H1 (cell line): ENCODE results near the gene CUL1. TPM values are rescaled to one million over a fixed set of nuclear protein-coding genes. Genes with fewer than 3 reads are reported as not detected.

Experiments used
- CTCF ChIA-PET: fragments of 300-600 bp; sonication (Branson Sonifier 250); formaldehyde crosslinking; loops from one replicate; lab custom pipeline; 2021; ENCODE audit not compliant: partially characterized antibody; lab: Charles Lee
- POLR2A ChIA-PET: fragments of 300-600 bp; sonication (Branson Sonifier 250); formaldehyde crosslinking; loops from one replicate; lab custom pipeline; 2021; ENCODE audit warnings: inconsistent platforms; ENCODE audit not compliant: partially characterized antibody; lab: Charles Lee
- DNase-seq, 2 experiments: peaks; one replicate each; pipeline versions ENCODE4 v3.0.0 to v3.0.0-alpha.2; 2010 to 2022; ENCODE audit warnings: low spot score in 2 of 2, low read depth in 1 of 2, mixed read lengths in 1 of 2
- FAIRE-seq: peaks from 2 replicates; lab custom pipeline; 2011; peaks lifted over from hg19 to GRCh38; lab: Jason Lieb, UNC
- H2AFZ ChIP-seq: 2 replicates; pipeline ENCODE4 v1.8.1; 2012; ENCODE audit warnings: low read length, inconsistent platforms
- H2AK5ac ChIP-seq: 2 replicates; pipeline ENCODE4 v1.6.1; 2013; ENCODE audit warnings: low read depth, low read length
- H2BK120ac ChIP-seq: replicated peaks from 2 replicates; pipeline ENCODE3; 2013; ENCODE audit warnings: low read depth, low read length, inconsistent platforms
- H2BK12ac ChIP-seq: 2 replicates; pipeline ENCODE4 v1.6.1; 2013; ENCODE audit warnings: low read depth, low read length
- H2BK15ac ChIP-seq: 2 replicates; pipeline ENCODE4 v1.6.1; 2013; ENCODE audit warnings: low read length
- H2BK20ac ChIP-seq: 2 replicates; pipeline ENCODE4 v1.6.1; 2013; ENCODE audit warnings: low read length
- H2BK5ac ChIP-seq: 2 replicates; pipeline ENCODE4 v1.6.1; 2013; ENCODE audit warnings: low read depth, low read length
- H3K14ac ChIP-seq: 2 replicates; pipeline ENCODE4 v1.6.1; 2013; ENCODE audit warnings: inconsistent platforms; ENCODE audit not compliant: insufficient read length
- H3K18ac ChIP-seq: 2 replicates; pipeline ENCODE4 v1.6.1; 2013; ENCODE audit warnings: low read length; ENCODE audit errors: extremely low read depth
- H3K23ac ChIP-seq: 2 replicates; pipeline ENCODE4 v1.6.1; 2013; ENCODE audit warnings: inconsistent platforms; ENCODE audit not compliant: insufficient read length
- H3K23me2 ChIP-seq: 2 replicates; pipeline ENCODE4 v1.6.1; 2013; ENCODE audit warnings: low read depth, low read length
- H3K27ac ChIP-seq: 2 replicates; pipeline ENCODE4 v1.6.1; 2011; ENCODE audit warnings: low read depth, low read length, inconsistent platforms
- H3K27me3 ChIP-seq, 4 experiments: replicated peaks in 1 of 4; 1 replicate in 1 of 4; 2 replicates in 3 of 4; pipeline versions ENCODE4 v1.6.1 to v1.8.1; 2011 to 2013; ENCODE audit warnings: low read length in 3 of 4, mild to moderate bottlenecking in 3 of 4, inconsistent platforms in 2 of 4, mixed read lengths in 2 of 4, moderate library complexity in 1 of 4; ENCODE audit not compliant: control insufficient read depth in 3 of 4, insufficient read depth in 3 of 4; ENCODE audit errors: extremely low read depth in 1 of 4
- H3K36me3 ChIP-seq, 4 experiments: 2 replicates each; pipeline versions ENCODE4 v1.6.1 to v1.8.1; 2011 to 2013; ENCODE audit warnings: mild to moderate bottlenecking in 4 of 4, low read length in 3 of 4, moderate library complexity in 2 of 4, control low read depth in 1 of 4, inconsistent platforms in 1 of 4; ENCODE audit not compliant: insufficient read depth in 4 of 4, control insufficient read depth in 2 of 4
- H3K4ac ChIP-seq: replicated peaks from 2 replicates; pipeline ENCODE3; 2013; ENCODE audit warnings: low read length, low read depth, mixed read lengths, inconsistent platforms; ENCODE audit not compliant: insufficient read length
- H3K4me1 ChIP-seq, 4 experiments: replicated peaks in 1 of 4; 1 replicate in 1 of 4; 2 replicates in 3 of 4; pipeline versions ENCODE4 v1.6.1 to v1.8.1; 2011 to 2013; ENCODE audit warnings: low read length in 3 of 4, inconsistent platforms in 2 of 4, mixed read lengths in 1 of 4; ENCODE audit not compliant: insufficient read depth in 4 of 4, control insufficient read depth in 3 of 4
- H3K4me2 ChIP-seq, 2 experiments: 2 replicates each; pipeline versions ENCODE4 v1.6.1 to v1.8.1; 2011 to 2013; ENCODE audit warnings: low read depth in 2 of 2, low read length in 2 of 2, control low read depth in 1 of 2, inconsistent platforms in 1 of 2, mild to moderate bottlenecking in 1 of 2; ENCODE audit not compliant: insufficient read depth in 1 of 2
- H3K4me3 ChIP-seq, 4 experiments: fragments of 200-600, 300-600 bp in 1 of 4; sonication (generic), shearing (Covaris generic), sonication (Bioruptor Twin) in 1 of 4; 2 replicates each; pipeline versions ENCODE4 v1.5.1 to v1.8.1; 2011 to 2016; ENCODE audit warnings: low read length in 4 of 4, low read depth in 3 of 4, control low read depth in 2 of 4, inconsistent platforms in 2 of 4, mild to moderate bottlenecking in 2 of 4, mixed read lengths in 1 of 4, moderate library complexity in 1 of 4; ENCODE audit not compliant: insufficient read depth in 2 of 4; ENCODE audit errors: extremely low read depth in 1 of 4
- H3K56ac ChIP-seq: replicated peaks from 2 replicates; pipeline ENCODE3; 2013; ENCODE audit warnings: low read depth, mild to moderate bottlenecking, mixed read lengths, low read length, inconsistent platforms; ENCODE audit not compliant: insufficient read length
- H3K79me1 ChIP-seq: 2 replicates; pipeline ENCODE4 v1.6.1; 2013; ENCODE audit warnings: low read depth, low read length, control low read depth
- H3K79me2 ChIP-seq, 2 experiments: 2 replicates each; pipeline versions ENCODE4 v1.6.1 to v1.8.1; 2012 to 2013; ENCODE audit warnings: low read length in 2 of 2, mild to moderate bottlenecking in 2 of 2, inconsistent platforms in 1 of 2; ENCODE audit not compliant: insufficient read depth in 2 of 2, control insufficient read depth in 1 of 2
- H3K9ac ChIP-seq, 4 experiments: replicated peaks in 1 of 4; 1 replicate in 1 of 4; 2 replicates in 3 of 4; pipeline versions ENCODE4 v1.6.1 to v1.8.1; 2011 to 2013; ENCODE audit warnings: low read depth in 3 of 4, low read length in 3 of 4, control low read depth in 2 of 4, mild to moderate bottlenecking in 2 of 4, moderate library complexity in 2 of 4, inconsistent platforms in 1 of 4; ENCODE audit errors: extremely low read depth in 1 of 4
- H3K9me3 ChIP-seq, 2 experiments: 2 replicates each; pipeline versions ENCODE4 v1.6.1 to v1.8.1; 2012 to 2013; ENCODE audit warnings: mild to moderate bottlenecking in 2 of 2, moderate library complexity in 2 of 2, control low read depth in 1 of 2, inconsistent platforms in 1 of 2, low read depth in 1 of 2, low read length in 1 of 2, mixed read lengths in 1 of 2; ENCODE audit not compliant: insufficient read depth in 2 of 2
- H4K20me1 ChIP-seq, 2 experiments: replicated peaks in 1 of 2; 2 replicates each; pipeline versions ENCODE3 to v1.8.1; 2011 to 2013; ENCODE audit warnings: inconsistent platforms in 2 of 2, low read length in 2 of 2, mild to moderate bottlenecking in 1 of 2; ENCODE audit not compliant: insufficient read depth in 2 of 2, control insufficient read depth in 1 of 2
- H4K5ac ChIP-seq: 2 replicates; pipeline ENCODE4 v1.6.1; 2013; ENCODE audit warnings: low read length, low read depth, mixed read lengths, inconsistent platforms; ENCODE audit not compliant: insufficient read length
- H4K8ac ChIP-seq: 2 replicates; pipeline ENCODE4 v1.8.0; 2013; ENCODE audit warnings: mild to moderate bottlenecking, moderate library complexity, low read length, inconsistent platforms; ENCODE audit not compliant: insufficient read depth; ENCODE audit errors: extremely low read depth
- H4K91ac ChIP-seq: replicated peaks from 2 replicates; pipeline ENCODE3; 2013; ENCODE audit warnings: low read length, mixed read lengths, inconsistent platforms; ENCODE audit not compliant: insufficient read length
- CBX8 ChIP-seq: fragments of 300-800, 300-1000 bp; sonication (generic); IDR thresholded peaks from 2 replicates; pipeline ENCODE4 v1.7.1; 2016; ENCODE audit warnings: low read depth, low read length, borderline replicate concordance
- CREB1 ChIP-seq: IDR thresholded peaks from 2 replicates; pipeline ENCODE4 v1.6.1; 2012; ENCODE audit warnings: inconsistent platforms
- CTBP2 ChIP-seq: IDR thresholded peaks from 2 replicates; pipeline ENCODE4 v1.7.0; 2011; ENCODE audit warnings: borderline replicate concordance, mild to moderate bottlenecking, moderate library complexity, mixed read lengths, low read length; ENCODE audit not compliant: insufficient read depth, insufficient read length
- POU5F1 ChIP-seq: IDR thresholded peaks from 2 replicates; pipeline ENCODE4 v1.6.1; 2011; ENCODE audit warnings: low read depth, mild to moderate bottlenecking, low read length, moderate library complexity
- SAP30 ChIP-seq: fragments of 300-600 bp; sonication (generic); IDR thresholded peaks from 2 replicates; pipeline ENCODE4 v1.7.1; 2012; ENCODE audit warnings: low read length, moderate library complexity, mild to moderate bottlenecking, inconsistent platforms; ENCODE audit not compliant: insufficient read depth, insufficient replicate concordance
- SP2 ChIP-seq: IDR thresholded peaks from 2 replicates; pipeline ENCODE4 v1.6.1; 2012; ENCODE audit warnings: mild to moderate bottlenecking, low read length, inconsistent platforms
- WGBS, 2 experiments: shearing (Covaris generic) in 1 of 2; methylation state at CpG; one replicate each; pipeline versions ENCODE4 v1.1.6 to v1.1.7; 2013 to 2015; ENCODE audit warnings: low lambda C conversion rate in 2 of 2, mixed read lengths in 2 of 2, inconsistent platforms in 1 of 2, low coverage in 1 of 2, missing lambda C conversion rate in 1 of 2; ENCODE audit not compliant: insufficient replicate concordance in 2 of 2, insufficient coverage in 1 of 2, insufficient read length in 1 of 2; ENCODE audit errors: extremely low coverage in 1 of 2, missing lambda C conversion rate in 1 of 2; 5-methylcytosine and 5-hydroxymethylcytosine counted together
- polyA plus RNA-seq, 7 experiments: library from polyadenylated mRNA; depleted of rRNA in 3 of 7; stranded (reverse) in 5 of 7; unstranded in 2 of 7; fragments of >200 nt in 5 of 7; fragments of 200-250 nt in 2 of 7; gene quantifications; 1 replicate in 5 of 7; 2 replicates in 1 of 7; 4 replicates in 1 of 7; pipeline versions ENCODE4 v1.2.1 to v1.2.3, GENCODE V29; 2011 to 2013; ENCODE audit warnings: missing spikeins in 2 of 7, mixed read lengths in 2 of 7
- total RNA-seq: library from RNA; stranded (reverse); fragmentation: NEBNext Ultra II Directional; extraction: Animal tissue kit (Norgen Biotek cat#: 25700); gene quantifications from 2 replicates; pipeline ENCODE4 v1.2.1, GENCODE V29; 2021
- TF ChIP-seq, protein P1 (sequence below): IDR thresholded peaks from 2 replicates; pipeline ENCODE4 v1.6.1; 2012; ENCODE audit warnings: low read length, inconsistent platforms
- TF ChIP-seq, protein P2 (sequence below), 3 experiments: IDR thresholded peaks; 1 replicate in 2 of 3; 2 replicates in 1 of 3; pipeline versions ENCODE4 v1.5.1 to v1.6.1; 2011; ENCODE audit warnings: low read length in 3 of 3, mild to moderate bottlenecking in 3 of 3, inconsistent platforms in 2 of 3, low read depth in 1 of 3, moderate library complexity in 1 of 3; ENCODE audit not compliant: insufficient read depth in 1 of 3; ENCODE audit errors: control extremely low read depth in 1 of 3

The CUL1 gene
- total and polyA plus RNA-seq, 2 of the 8 experiments (the other 6 are each of a cell fraction or from before 2014, with no cell fraction given), result 33.0 to 77.3 TPM

DNA sequence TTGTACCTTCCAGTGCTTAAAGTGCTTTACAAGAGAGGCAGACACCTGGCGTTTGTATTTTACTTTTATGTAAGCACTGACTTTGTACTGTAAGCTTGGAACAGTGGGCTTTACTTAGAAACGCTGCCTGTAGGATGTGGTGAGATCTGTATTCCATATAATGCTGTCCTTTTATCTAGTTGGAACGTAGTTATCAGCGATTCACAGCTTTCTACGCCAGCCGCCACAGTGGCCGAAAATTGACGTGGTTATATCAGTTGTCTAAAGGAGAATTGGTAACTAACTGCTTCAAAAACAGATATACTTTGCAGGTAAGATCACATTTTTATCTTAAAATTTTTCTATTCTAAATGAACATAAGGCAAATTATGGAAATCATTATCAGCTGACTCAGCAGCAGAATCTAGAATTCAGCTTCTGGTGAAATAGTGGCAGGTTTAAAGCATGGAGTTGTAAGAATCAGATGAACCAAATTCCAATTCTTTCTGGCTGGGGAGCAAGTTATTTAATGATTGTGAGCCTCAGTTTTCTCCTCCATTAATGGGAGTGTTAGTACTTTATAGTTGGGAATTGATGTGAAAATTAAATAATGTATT lies 91.5 kb downstream of the CUL1 start:
- Histone ChIP-seq H3K36me3 (peaks cover 16 to 78% (median 57%) of the 10 kb centered on the region in 4 experiments), H3K4ac (no peak overlapping the region), H3K27me3 (no peaks in the 10 kb centered on the region), H3K4me2 (no peak overlapping the region), H4K8ac (no peak overlapping the region), H3K9me3 (no peaks in the 10 kb centered on the region), H3K23me2 (no peaks in the 10 kb centered on the region), H2AFZ (no peak overlapping the region), H3K27ac (no peak overlapping the region), H3K23ac (no peak overlapping the region), H3K9ac (no peak overlapping the region), H2AK5ac (no peak overlapping the region), H4K5ac (no peak overlapping the region), H3K18ac (no peak overlapping the region), H2BK12ac (no peak overlapping the region), H2BK15ac (no peak overlapping the region), H2BK120ac (no peak overlapping the region), H4K20me1 (peaks cover 3 to 7% of the 10 kb centered on the region in 2 experiments), H3K14ac (no peak overlapping the region), H3K4me1 (no peaks in the 10 kb centered on the region; a peak in 1 of 7 replicates), H2BK20ac (no peak overlapping the region), H3K79me2 (no peaks in the 10 kb centered on the region), H2BK5ac (no peak overlapping the region), H3K79me1 (peaks cover 5% of the 10 kb centered on the region; the same call in 1 of the 2 replicates), H3K56ac (no peak overlapping the region), H4K91ac (no peak overlapping the region), H3K4me3 (no peak overlapping the region)
- ChIA-PET POLR2A (no interaction called here), CTCF (interaction anchor here (0.9 kb wide), 2 partner anchors 10 to 16 kb away, joined by 3 read pairs; no protein-coding TSS in a partner anchor)
- no peak for FAIRE-seq
- WGBS, 2 experiments, result 89% methylated on average over 8 of the region's 8 CpGs; no CpG with 5 or more reads in 1 of the 2 experiments
- no peak for DNase-seq
- no peak for TF ChIP-seq CTBP2
- TF ChIP-seq SP2, result no peak
- TF ChIP-seq, protein P1, sequence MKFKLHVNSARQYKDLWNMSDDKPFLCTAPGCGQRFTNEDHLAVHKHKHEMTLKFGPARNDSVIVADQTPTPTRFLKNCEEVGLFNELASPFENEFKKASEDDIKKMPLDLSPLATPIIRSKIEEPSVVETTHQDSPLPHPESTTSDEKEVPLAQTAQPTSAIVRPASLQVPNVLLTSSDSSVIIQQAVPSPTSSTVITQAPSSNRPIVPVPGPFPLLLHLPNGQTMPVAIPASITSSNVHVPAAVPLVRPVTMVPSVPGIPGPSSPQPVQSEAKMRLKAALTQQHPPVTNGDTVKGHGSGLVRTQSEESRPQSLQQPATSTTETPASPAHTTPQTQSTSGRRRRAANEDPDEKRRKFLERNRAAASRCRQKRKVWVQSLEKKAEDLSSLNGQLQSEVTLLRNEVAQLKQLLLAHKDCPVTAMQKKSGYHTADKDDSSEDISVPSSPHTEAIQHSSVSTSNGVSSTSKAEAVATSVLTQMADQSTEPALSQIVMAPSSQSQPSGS, result no peak
- TF ChIP-seq, protein P2, sequence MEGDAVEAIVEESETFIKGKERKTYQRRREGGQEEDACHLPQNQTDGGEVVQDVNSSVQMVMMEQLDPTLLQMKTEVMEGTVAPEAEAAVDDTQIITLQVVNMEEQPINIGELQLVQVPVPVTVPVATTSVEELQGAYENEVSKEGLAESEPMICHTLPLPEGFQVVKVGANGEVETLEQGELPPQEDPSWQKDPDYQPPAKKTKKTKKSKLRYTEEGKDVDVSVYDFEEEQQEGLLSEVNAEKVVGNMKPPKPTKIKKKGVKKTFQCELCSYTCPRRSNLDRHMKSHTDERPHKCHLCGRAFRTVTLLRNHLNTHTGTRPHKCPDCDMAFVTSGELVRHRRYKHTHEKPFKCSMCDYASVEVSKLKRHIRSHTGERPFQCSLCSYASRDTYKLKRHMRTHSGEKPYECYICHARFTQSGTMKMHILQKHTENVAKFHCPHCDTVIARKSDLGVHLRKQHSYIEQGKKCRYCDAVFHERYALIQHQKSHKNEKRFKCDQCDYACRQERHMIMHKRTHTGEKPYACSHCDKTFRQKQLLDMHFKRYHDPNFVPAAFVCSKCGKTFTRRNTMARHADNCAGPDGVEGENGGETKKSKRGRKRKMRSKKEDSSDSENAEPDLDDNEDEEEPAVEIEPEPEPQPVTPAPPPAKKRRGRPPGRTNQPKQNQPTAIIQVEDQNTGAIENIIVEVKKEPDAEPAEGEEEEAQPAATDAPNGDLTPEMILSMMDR (IDR thresholded peaks at IDR 0.05; ENCODE audit: control extremely low read depth in 1 of 3, insufficient read depth in 1 of 3, low read depth in 1 of 3, low read length in 3 of 3), result no peak
- no peak for TF ChIP-seq POU5F1
- no peak for TF ChIP-seq CBX8
- TF ChIP-seq CREB1, result no peak
- TF ChIP-seq SAP30, result no peak
